BLaER1 treated with 17β-estradiol and CSF1 and Interleukin-3, amounts not matched to agents 10 nM and 100 nM (cell line): Measurements from ENCODE around the gene TRIL.
A peak's percentile ranks its signal among the peaks of the same experiment; 100 is the strongest.

Experiments used
- H3K27ac ChIP-seq, 11 experiments: shearing (Covaris generic); formaldehyde crosslinking; 2 replicates each; pipeline ENCODE4 v1.8.1; 2022
- H3K27me3 ChIP-seq, 11 experiments: shearing (Covaris generic); formaldehyde crosslinking; 2 replicates each; pipeline ENCODE4 v1.8.1; 2022
- H3K36me3 ChIP-seq, 11 experiments: shearing (Covaris generic); formaldehyde crosslinking; 2 replicates each; pipeline ENCODE4 v1.8.1; 2022
- H3K4me1 ChIP-seq, 10 experiments: shearing (Covaris generic); formaldehyde crosslinking; 2 replicates each; pipeline ENCODE4 v1.8.1; 2022
- H3K4me2 ChIP-seq, 11 experiments: shearing (Covaris generic); formaldehyde crosslinking; 2 replicates each; pipeline ENCODE4 v1.8.1; 2022
- H3K4me3 ChIP-seq, 10 experiments: shearing (Covaris generic); formaldehyde crosslinking; 2 replicates each; pipeline ENCODE4 v1.8.1; 2022
- H3K9ac ChIP-seq, 11 experiments: shearing (Covaris generic); formaldehyde crosslinking; 2 replicates each; pipeline ENCODE4 v1.8.1; 2022
- H3K9me3 ChIP-seq, 11 experiments: shearing (Covaris generic); formaldehyde crosslinking; replicated peaks in 1 of 11; 2 replicates each; pipeline ENCODE4 v1.8.1; 2022
- H4K20me1 ChIP-seq, 11 experiments: shearing (Covaris generic); formaldehyde crosslinking; 2 replicates each; pipeline ENCODE4 v1.8.1; 2022
- Cebpa-rat ChIP-seq, 11 experiments: shearing (Covaris generic); IDR thresholded peaks; 2 replicates each; pipeline ENCODE4 v1.8.1; 2022

Gene TRIL

DNA sequence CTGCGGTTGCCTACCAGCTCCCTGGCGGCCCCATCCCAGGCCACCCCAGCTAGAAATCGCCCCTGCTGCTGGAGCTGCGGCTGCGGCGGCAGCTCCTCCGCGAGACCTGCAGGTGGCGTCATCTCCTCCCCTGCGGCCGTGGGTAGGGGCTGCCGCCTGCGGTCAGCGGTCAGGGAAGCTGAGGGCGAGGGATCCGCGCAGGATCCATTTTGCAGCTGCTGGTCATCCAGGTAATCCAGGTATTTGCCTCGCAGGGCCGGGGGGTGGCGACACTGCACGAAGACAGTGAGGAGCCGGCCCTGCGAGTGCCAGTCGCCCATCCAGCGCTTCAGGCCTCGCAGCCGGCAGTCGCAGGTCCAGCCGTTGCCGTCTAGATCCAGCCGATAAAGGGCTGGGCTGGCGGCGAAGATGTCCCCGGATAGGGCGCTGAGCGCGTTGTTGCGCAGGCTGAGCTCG lies 1.5 kb downstream of the TRIL start:
- Histone ChIP-seq H3K27ac (peak overlapping the region in 3 of 11 experiments; percentile 56 to 74 (median 66); a peak in 4 of 22 replicates), H3K9ac (peak overlapping the region in 3 of 11 experiments; percentile 46 to 62 (median 46); a peak in 4 of 22 replicates), H3K4me1 (peaks cover 32 to 75% (median 63%) of the 10 kb centered on the region in 10 experiments), H3K4me2 (peak overlapping the region; percentile 78 to 94 (median 83)), H4K20me1 (peaks cover 0 to 15% (median 0%) of the 10 kb centered on the region in 11 experiments; a peak in 2 of 22 replicates), H3K36me3 (no peaks in the 10 kb centered on the region), H3K27me3 (peaks cover 29 to 84% (median 40%) of the 10 kb centered on the region in 11 experiments), H3K4me3 (peak overlapping the region; percentile 29 to 64 (median 53)), H3K9me3 (peaks cover 28 to 42% (median 38%) of the 10 kb centered on the region in 11 experiments)
- no peak for TF ChIP-seq Cebpa-rat (IDR thresholded peaks at IDR 0.05)

DNA sequence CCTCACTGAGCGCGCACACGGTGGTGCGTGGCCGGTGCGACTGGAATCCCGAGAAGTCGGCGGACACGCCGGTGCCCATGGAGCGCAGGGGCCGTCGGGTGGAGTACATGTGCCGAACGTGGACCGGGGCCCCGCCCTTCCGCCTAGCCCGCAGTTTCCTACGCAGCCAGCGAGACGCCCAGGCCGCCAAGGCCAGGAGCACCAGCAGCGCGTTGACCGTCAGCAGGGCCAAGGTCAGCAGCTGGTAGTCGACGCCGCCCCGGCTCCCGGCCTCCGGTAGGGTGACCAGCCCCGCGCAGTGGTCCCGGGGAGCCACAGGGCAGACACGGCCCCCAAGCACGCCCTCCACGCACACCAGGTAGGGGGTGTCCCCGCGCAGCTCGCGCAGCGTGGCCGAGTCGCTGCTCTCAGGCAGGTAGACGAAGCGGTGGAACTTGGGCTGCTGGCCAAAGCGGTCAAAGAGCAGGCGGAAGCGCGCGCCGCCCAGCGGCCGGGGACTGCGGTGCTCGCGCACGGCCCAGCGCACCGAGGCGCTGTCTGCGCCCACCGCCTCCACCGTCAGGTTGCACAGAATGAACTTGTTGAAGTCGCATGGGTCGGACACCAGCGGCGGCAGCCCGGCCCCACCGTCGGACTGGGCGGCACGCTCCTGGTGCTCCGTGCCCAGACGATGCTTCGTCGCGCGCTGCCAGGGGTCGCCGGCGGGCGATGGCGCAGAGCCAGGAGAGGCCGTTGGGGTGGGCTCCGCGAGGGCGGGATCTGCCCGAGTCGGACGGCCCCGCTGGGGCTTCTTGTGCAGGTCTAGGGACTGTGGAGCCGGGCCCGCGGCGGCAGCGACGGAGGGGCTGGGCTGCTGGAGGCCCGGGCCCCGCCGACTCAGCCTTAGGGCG lies 2.2 kb downstream of the TRIL start:
- Histone ChIP-seq H3K9ac (peak overlapping the region in 3 of 11 experiments; percentile 46 to 62 (median 46); a peak in 5 of 22 replicates), H3K27me3 (peaks cover 29 to 84% (median 40%) of the 10 kb centered on the region in 11 experiments), H3K36me3 (no peaks in the 10 kb centered on the region), H3K27ac (peak overlapping the region in 4 of 11 experiments; percentile 12 to 74 (median 61); a peak in 5 of 22 replicates), H3K4me1 (peaks cover 32 to 80% (median 63%) of the 10 kb centered on the region in 10 experiments), H3K4me2 (peak overlapping the region; percentile 78 to 94 (median 83)), H3K9me3 (peaks cover 35 to 46% (median 42%) of the 10 kb centered on the region in 11 experiments), H3K4me3 (peak overlapping the region; percentile 29 to 64 (median 53)), H4K20me1 (peaks cover 0 to 15% (median 0%) of the 10 kb centered on the region in 11 experiments; a peak in 2 of 22 replicates)
- TF ChIP-seq Cebpa-rat (IDR thresholded peaks at IDR 0.05) = no peak

DNA sequence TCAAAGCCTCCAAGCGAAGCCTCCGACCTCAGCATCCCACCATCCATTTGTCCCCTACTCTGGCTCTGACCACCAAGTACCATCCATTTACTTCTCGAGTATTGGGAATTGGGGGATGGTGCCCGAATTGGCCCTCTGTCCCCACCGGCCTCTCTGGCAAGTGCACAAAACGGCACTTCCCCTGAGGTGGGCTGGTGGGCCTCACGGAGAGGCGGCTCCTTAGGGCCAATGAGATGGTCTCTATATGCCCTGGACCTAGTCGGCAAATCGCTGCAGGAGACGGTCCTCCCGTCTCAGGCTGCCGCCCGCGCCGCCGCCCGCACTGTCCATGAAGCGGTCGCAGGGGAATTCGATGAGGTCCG lies 2.8 kb downstream of the TRIL start:
- Histone ChIP-seq H3K4me2 (peak overlapping the region; percentile 78 to 94 (median 83)), H4K20me1 (peaks cover 0 to 15% (median 0%) of the 10 kb centered on the region in 11 experiments; a peak in 2 of 22 replicates), H3K4me1 (peaks cover 32 to 83% (median 63%) of the 10 kb centered on the region in 10 experiments), H3K9ac (peak overlapping the region in 3 of 11 experiments; percentile 35 to 62 (median 35); a peak in 3 of 22 replicates), H3K27me3 (peaks cover 29 to 79% (median 40%) of the 10 kb centered on the region in 11 experiments), H3K9me3 (peaks cover 41 to 52% (median 48%) of the 10 kb centered on the region in 11 experiments), H3K4me3 (peak overlapping the region; percentile 29 to 64 (median 53); a peak in 19 of 20 replicates), H3K36me3 (no peaks in the 10 kb centered on the region), H3K27ac (peak overlapping the region in 4 of 11 experiments; percentile 12 to 74 (median 61); a peak in 5 of 22 replicates)
- no peak for TF ChIP-seq Cebpa-rat (IDR thresholded peaks at IDR 0.05)

DNA sequence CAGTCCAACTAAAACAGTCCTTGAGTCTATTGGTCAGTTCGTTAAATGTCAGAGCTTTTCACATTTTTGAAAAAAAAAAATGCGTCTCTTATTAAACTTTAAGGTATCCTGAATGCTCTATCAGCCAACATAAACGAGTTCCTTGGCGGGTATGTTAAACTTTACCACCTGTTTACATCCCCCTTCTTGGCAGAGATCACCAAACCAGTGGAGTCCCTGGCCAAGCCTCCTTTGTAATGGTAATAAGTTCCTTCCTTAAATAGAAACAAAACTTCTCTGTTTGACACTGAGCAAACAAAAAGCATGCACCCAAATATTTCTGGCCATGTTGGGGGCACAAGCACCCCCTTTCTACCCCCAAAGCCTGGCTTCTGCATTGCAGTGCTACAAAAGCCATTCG lies 3.2 kb downstream of the TRIL start:
- peak overlapping the region; percentile 78 to 94 (median 83) for H3K4me2 ChIP-seq
- H3K9me3 ChIP-seq = peaks cover 45 to 56% (median 52%) of the 10 kb centered on the region in 11 experiments
- peaks cover 0 to 15% (median 0%) of the 10 kb centered on the region in 11 experiments; a peak in 2 of 22 replicates for H4K20me1 ChIP-seq
- H3K36me3 ChIP-seq = no peaks in the 10 kb centered on the region
- H3K9ac ChIP-seq = peak overlapping the region in 3 of 11 experiments; percentile 35 to 62 (median 35); a peak in 3 of 22 replicates
- H3K4me3 ChIP-seq = peak overlapping the region in 7 of 10 experiments; percentile 12 to 63 (median 51); a peak in 8 of 20 replicates
- H3K4me1 ChIP-seq = peaks cover 32 to 83% (median 63%) of the 10 kb centered on the region in 10 experiments
- peak overlapping the region in 3 of 11 experiments; percentile 56 to 74 (median 66); a peak in 4 of 22 replicates for H3K27ac ChIP-seq
- no peak for TF ChIP-seq Cebpa-rat (IDR thresholded peaks at IDR 0.05)
- peaks cover 29 to 75% (median 40%) of the 10 kb centered on the region in 11 experiments for H3K27me3 ChIP-seq

DNA sequence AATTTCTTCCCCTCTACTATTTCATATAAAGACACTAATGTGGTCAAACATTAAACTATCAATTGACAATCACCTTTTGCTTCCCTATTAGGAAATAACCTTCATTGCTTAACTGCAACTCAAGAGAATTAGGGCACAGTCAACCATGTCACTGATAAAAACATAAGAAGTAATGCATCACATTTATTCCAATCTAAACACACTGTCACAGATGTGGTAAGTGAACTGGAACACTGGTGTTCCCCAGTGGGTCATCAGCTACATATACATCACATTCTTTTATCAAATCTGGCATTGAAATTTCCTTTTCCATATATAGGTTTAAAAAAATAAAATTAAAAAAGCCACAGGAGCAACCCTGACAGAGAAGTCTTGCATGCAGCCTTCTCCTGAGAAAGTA lies 3.7 kb downstream of the TRIL start:
- peak overlapping the region in 2 of 11 experiments; percentile 35 to 62; a peak in 2 of 22 replicates for H3K9ac ChIP-seq
- peaks cover 50 to 61% (median 57%) of the 10 kb centered on the region in 11 experiments for H3K9me3 ChIP-seq
- peaks cover 0 to 15% (median 0%) of the 10 kb centered on the region in 11 experiments; a peak in 2 of 22 replicates for H4K20me1 ChIP-seq
- peak overlapping the region in 3 of 11 experiments; percentile 56 to 74 (median 66); a peak in 5 of 22 replicates for H3K27ac ChIP-seq
- peak overlapping the region in 9 of 11 experiments; percentile 80 to 94 (median 86); a peak in 18 of 22 replicates for H3K4me2 ChIP-seq
- peaks cover 32 to 83% (median 63%) of the 10 kb centered on the region in 10 experiments for H3K4me1 ChIP-seq
- TF ChIP-seq Cebpa-rat (IDR thresholded peaks at IDR 0.05) = no peak
- H3K4me3 ChIP-seq = peak overlapping the region in 2 of 10 experiments; percentile 12 to 50; a peak in 3 of 20 replicates
- H3K36me3 ChIP-seq = peaks cover 0 to 2% (median 0%) of the 10 kb centered on the region in 11 experiments; a peak in 1 of 22 replicates
- H3K27me3 ChIP-seq = peaks cover 29 to 70% (median 40%) of the 10 kb centered on the region in 11 experiments

DNA sequence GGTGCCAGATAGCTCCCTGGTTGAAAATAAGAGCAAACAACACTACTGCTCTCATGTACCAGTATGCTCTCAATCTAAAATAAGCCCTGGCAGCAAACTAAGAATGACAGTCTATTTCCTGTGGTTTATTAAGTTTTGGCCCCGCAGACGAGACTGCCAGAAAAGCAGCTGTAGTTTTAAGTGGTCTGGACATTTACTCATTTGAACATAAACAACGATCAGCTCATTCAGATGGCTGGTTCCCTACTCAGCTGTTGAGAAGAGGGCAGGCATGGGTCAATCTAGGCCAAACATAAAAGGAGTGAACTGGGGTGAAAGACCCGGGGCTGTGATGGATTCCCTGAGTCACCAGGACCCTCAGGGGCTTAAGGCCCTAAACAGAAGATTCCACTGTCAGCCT lies 4.5 kb downstream of the TRIL start:
- peak overlapping the region; percentile 20 to 94 (median 80); a peak in 20 of 22 replicates for H3K4me2 ChIP-seq
- H4K20me1 ChIP-seq = peaks cover 0 to 15% (median 0%) of the 10 kb centered on the region in 11 experiments; a peak in 2 of 22 replicates
- H3K4me1 ChIP-seq = peaks cover 32 to 81% (median 63%) of the 10 kb centered on the region in 10 experiments
- H3K27ac ChIP-seq = peak overlapping the region in 5 of 11 experiments; percentile 29 to 74 (median 60); a peak in 9 of 22 replicates
- H3K9me3 ChIP-seq = peaks cover 55 to 65% (median 60%) of the 10 kb centered on the region in 11 experiments
- peaks cover 26 to 62% (median 36%) of the 10 kb centered on the region in 11 experiments for H3K27me3 ChIP-seq
- peak overlapping the region in 2 of 10 experiments; percentile 13 to 27; a peak in 2 of 20 replicates for H3K4me3 ChIP-seq
- peak overlapping the region in 4 of 11 experiments; percentile 18 to 62 (median 40); a peak in 8 of 22 replicates for H3K9ac ChIP-seq
- TF ChIP-seq Cebpa-rat (IDR thresholded peaks at IDR 0.05) = no peak
- H3K36me3 ChIP-seq = peaks cover 0 to 3% (median 0%) of the 10 kb centered on the region in 11 experiments; a peak in 1 of 22 replicates

DNA sequence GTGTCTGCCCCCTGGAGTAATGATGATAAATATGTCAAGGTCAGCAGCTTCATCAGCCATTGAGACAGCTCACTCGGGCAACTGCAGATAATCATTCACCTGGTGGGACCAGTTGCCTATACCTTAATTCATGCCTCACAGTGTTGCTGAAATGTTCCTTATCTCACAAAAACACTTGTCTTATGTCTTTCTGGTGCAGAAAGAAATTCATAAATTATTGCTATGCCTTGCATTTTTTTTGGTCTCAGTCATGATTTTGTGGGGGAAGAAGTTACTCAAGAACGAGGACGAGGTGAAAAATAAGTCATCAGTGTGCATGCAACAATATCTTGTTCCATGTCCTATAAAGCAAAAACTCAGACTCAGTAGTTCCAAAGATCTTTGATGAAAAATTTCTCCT lies 16.0 kb downstream of the TRIL start:
- Histone ChIP-seq H4K20me1 (no peaks in the 10 kb centered on the region), H3K36me3 (no peaks in the 10 kb centered on the region), H3K9ac (no peak overlapping the region), H3K4me2 (no peak overlapping the region), H3K27me3 (no peaks in the 10 kb centered on the region; a peak in 1 of 22 replicates), H3K27ac (no peak overlapping the region), H3K9me3 (peaks cover 12 to 23% (median 16%) of the 10 kb centered on the region in 11 experiments), H3K4me1 (peaks cover 0 to 6% (median 0%) of the 10 kb centered on the region in 10 experiments; a peak in 2 of 20 replicates), H3K4me3 (no peak overlapping the region)
- no peak for TF ChIP-seq Cebpa-rat (IDR thresholded peaks at IDR 0.05)

DNA sequence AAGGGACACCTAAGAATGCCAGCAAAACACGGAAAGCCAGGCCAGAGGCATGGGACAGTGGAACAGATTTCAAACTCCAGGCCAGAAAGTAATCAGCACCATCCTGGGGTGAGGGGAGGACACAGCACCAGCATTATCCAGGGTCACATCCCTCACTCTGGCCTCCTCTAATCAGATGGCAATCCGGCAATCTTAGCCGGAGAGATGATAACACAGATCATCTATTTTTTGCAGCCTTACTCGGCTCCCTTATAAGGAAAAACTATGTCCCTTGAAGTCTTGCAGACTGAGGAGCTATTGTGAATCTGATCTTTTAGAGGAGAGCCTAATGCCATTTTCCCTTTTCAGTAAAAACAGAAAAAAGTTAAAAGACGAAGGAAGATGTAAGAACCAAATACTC lies 16.5 kb downstream of the TRIL start:
- H3K9me3 ChIP-seq = peaks cover 10 to 20% (median 12%) of the 10 kb centered on the region in 11 experiments
- no peaks in the 10 kb centered on the region for H4K20me1 ChIP-seq

More for the DNA sequence above, 16.5 kb downstream of the TRIL start:
- no peaks in the 10 kb centered on the region for H3K36me3 ChIP-seq
- no peak overlapping the region for H3K4me3 ChIP-seq
- no peaks in the 10 kb centered on the region; a peak in 1 of 22 replicates for H3K27me3 ChIP-seq
- H3K9ac ChIP-seq = no peak overlapping the region
- H3K27ac ChIP-seq = no peak overlapping the region
- no peak overlapping the region for H3K4me2 ChIP-seq
- H3K4me1 ChIP-seq = peaks cover 0 to 8% (median 0%) of the 10 kb centered on the region in 10 experiments; a peak in 4 of 20 replicates
- TF ChIP-seq Cebpa-rat (IDR thresholded peaks at IDR 0.05) = no peak
